Vagina (tissue), 2 donors: Measurements from ENCODE around the gene SLC48A1. TPM values are rescaled to one million over a fixed set of nuclear protein-coding genes. Genes with fewer than 3 reads are reported as not detected.

Experiments used
- DNase-seq, 2 donors: peaks; one replicate each; pipeline ENCODE4 v3.0.0-alpha.2; 2017; ENCODE audit errors: extremely low spot score in 2 of 2
- H3K27ac ChIP-seq: fragments of 200-600 bp; sonication (generic); one replicate; pipeline ENCODE4 v1.5.1; 2019
- H3K27me3 ChIP-seq: fragments of 200-600 bp; sonication (generic); one replicate; pipeline ENCODE4 v1.5.1; 2019
- H3K36me3 ChIP-seq, 2 donors: fragments of 200-600 bp; sonication (generic); one replicate each; pipeline ENCODE4 v1.5.1; 2017 to 2019
- H3K4me1 ChIP-seq: fragments of 200-600 bp; sonication (generic); one replicate; pipeline ENCODE4 v1.5.1; 2019
- H3K4me3 ChIP-seq, 2 donors: fragments of 200-600 bp; sonication (generic); 1 replicate in 1 of 2; 2 replicates in 1 of 2; pipeline ENCODE4 v1.5.1; 2016 to 2019
- H3K9me3 ChIP-seq: fragments of 200-600 bp; sonication (generic); one replicate; pipeline ENCODE4 v1.5.1; 2019
- CTCF ChIP-seq, 3 experiments: fragments of 450-650 bp in 2 of 3; fragments of 200-600 bp in 1 of 3; sonication (generic) in 1 of 3; IDR thresholded peaks; one replicate each; pipeline ENCODE4 v1.5.1; 2017 to 2019; ENCODE audit warnings: antibody characterized with exemption in 3 of 3, mild to moderate bottlenecking in 2 of 3, moderate library complexity in 2 of 3
- POLR2A ChIP-seq, 2 donors: fragments of 450-650 bp; IDR thresholded peaks; one replicate each; pipeline ENCODE4 v1.6.1; 2017; ENCODE audit warnings: antibody characterized with exemption in 2 of 2, mild to moderate bottlenecking in 2 of 2, moderate library complexity in 2 of 2
- POLR2AphosphoS5 ChIP-seq, 2 donors: sonication (generic); formaldehyde crosslinking; IDR thresholded peaks; one replicate each; pipeline ENCODE4 v1.9.0; 2017; ENCODE audit warnings: antibody characterized with exemption in 2 of 2, mild to moderate bottlenecking in 2 of 2, low read depth in 1 of 2; ENCODE audit not compliant: insufficient read depth in 1 of 2
- intact Hi-C: fragments of 100-400 bp; cut with DNase I; formaldehyde crosslinking; loops from one replicate; pipeline ENCODE4 v1.15.1; 2023
- total RNA-seq: library from RNA; depleted of rRNA; stranded (reverse); fragments of >200 nt; gene quantifications from one replicate; pipeline ENCODE4 v1.2.3, GENCODE V29; 2016

SLC48A1 gene
- total RNA-seq, 1 donor from 2014 or later = 20.9 TPM

GRCh38 chr12:47823422-47824086 lies 50.5 kb downstream of the SLC48A1 start:
- peaks cover 84% of the 10 kb centered on the region for H3K4me1 ChIP-seq
- H3K27me3 ChIP-seq = no peaks in the 10 kb centered on the region
- no peak for DNase-seq
- peak overlapping the region; percentile 99 for H3K27ac ChIP-seq
- H3K4me3 ChIP-seq = no peak overlapping the region
- intact Hi-C loops = no loop called here
- no peaks in the 10 kb centered on the region for H3K9me3 ChIP-seq
- H3K36me3 ChIP-seq = no peaks in the 10 kb centered on the region
- TF ChIP-seq POLR2A (IDR thresholded peaks at IDR 0.05) (no peak), CTCF (IDR thresholded peaks at IDR 0.05) (no peak), POLR2AphosphoS5 (IDR thresholded peaks at IDR 0.05; ENCODE audit: insufficient read depth in 1 of 2, low read depth in 1 of 2) (no peak)

GRCh38 chr12:47824198-47824597 lies 51.2 kb downstream of the SLC48A1 start:
- no peak for TF ChIP-seq POLR2AphosphoS5 (IDR thresholded peaks at IDR 0.05; ENCODE audit: insufficient read depth in 1 of 2, low read depth in 1 of 2)
- TF ChIP-seq CTCF (IDR thresholded peaks at IDR 0.05) = no peak
- no peak for TF ChIP-seq POLR2A (IDR thresholded peaks at IDR 0.05)
- DNase-seq = no peak
- intact Hi-C loops = no loop called here
- Histone ChIP-seq H3K4me1 (peaks cover 87% of the 10 kb centered on the region), H3K27me3 (no peaks in the 10 kb centered on the region), H3K36me3 (no peaks in the 10 kb centered on the region), H3K27ac (peak overlapping the region; percentile 99), H3K9me3 (no peaks in the 10 kb centered on the region), H3K4me3 (no peak overlapping the region)

GRCh38 chr12:47824635-47825034 lies 51.6 kb downstream of the SLC48A1 start:
- DNase-seq = no peak
- Histone ChIP-seq H3K4me3 (no peak overlapping the region), H3K27ac (peak overlapping the region; percentile 99), H3K9me3 (no peaks in the 10 kb centered on the region), H3K27me3 (no peaks in the 10 kb centered on the region), H3K36me3 (no peaks in the 10 kb centered on the region), H3K4me1 (peaks cover 91% of the 10 kb centered on the region)
- no peak for TF ChIP-seq CTCF (IDR thresholded peaks at IDR 0.05)
- TF ChIP-seq POLR2AphosphoS5 (IDR thresholded peaks at IDR 0.05; ENCODE audit: insufficient read depth in 1 of 2, low read depth in 1 of 2) = no peak
- TF ChIP-seq POLR2A (IDR thresholded peaks at IDR 0.05) = no peak
- intact Hi-C loops = loop anchor here (5.0 kb wide), 1 partner anchor 47 kb away; no protein-coding TSS in a partner anchor

- peak overlapping the region; percentile 99 for H3K27ac ChIP-seq
- no peak overlapping the region for H3K4me3 ChIP-seq
- no peak for TF ChIP-seq CTCF (IDR thresholded peaks at IDR 0.05)
- peak in 1 of 2 donors; percentile 32 for TF ChIP-seq POLR2AphosphoS5 (IDR thresholded peaks at IDR 0.05; ENCODE audit: insufficient read depth in 1 of 2, low read depth in 1 of 2)
- no peak for TF ChIP-seq POLR2A (IDR thresholded peaks at IDR 0.05)
- H3K9me3 ChIP-seq = no peaks in the 10 kb centered on the region
- intact Hi-C loops = loop anchor here (5.0 kb wide), 1 partner anchor 48 kb away; no protein-coding TSS in a partner anchor
- DNase-seq = no peak
- H3K36me3 ChIP-seq = no peaks in the 10 kb centered on the region
- H3K4me1 ChIP-seq = peaks cover 97% of the 10 kb centered on the region
- no peaks in the 10 kb centered on the region for H3K27me3 ChIP-seq
These were observed 52.2 kb downstream of the SLC48A1 start for GRCh38 chr12:47825173-47825639.
